ENCODE measurements around the gene HS3ST5.

HS3ST5 gene

GRCh38 chr6:114286211-114286610, 56.6 kb downstream of the HS3ST5 start:
- TF ChIP-seq CTCF (IDR thresholded peaks at IDR 0.05; ENCODE audit: low read depth, low read length, missing control alignments) = no peak
- no peak for DNase-seq (ENCODE audit: low read depth)
- in situ Hi-C loops (cut with HindIII; ENCODE audit: low sequenced_read_pairs) = no loop called here
- H3K4me3 ChIP-seq (ENCODE audit: low read depth, low read length) = no peak overlapping the region

GRCh38 chr6:114284281-114284680, 58.5 kb downstream of the HS3ST5 start:
- in situ Hi-C loops (cut with HindIII; ENCODE audit: low sequenced_read_pairs) = no loop called here
- no peak for TF ChIP-seq CTCF (IDR thresholded peaks at IDR 0.05; ENCODE audit: low read depth, low read length, missing control alignments)
- no peak overlapping the region for H3K4me3 ChIP-seq (ENCODE audit: low read depth, low read length)
- DNase-seq (ENCODE audit: low read depth) = peak; percentile 88

DNA sequence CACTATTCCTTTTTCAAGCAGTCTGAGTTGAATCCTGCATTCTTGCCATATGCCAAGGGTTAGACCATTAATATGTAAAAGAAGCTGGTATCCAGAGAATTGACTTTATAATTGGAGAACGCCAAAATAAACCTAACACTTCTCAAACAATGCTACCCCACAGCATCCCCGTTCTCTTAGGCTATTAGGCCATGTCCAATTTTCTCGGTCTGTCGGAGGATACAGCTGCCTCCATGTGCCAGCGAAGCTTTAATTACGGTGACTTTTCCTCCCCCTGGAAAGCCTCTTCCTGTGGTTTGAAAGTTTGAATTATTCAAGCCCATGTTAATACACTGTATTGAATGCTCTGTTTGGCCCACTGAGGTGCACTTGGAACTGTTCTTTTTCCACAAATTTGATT, 60.5 kb downstream of the HS3ST5 start:
- no peak overlapping the region for H3K4me3 ChIP-seq (ENCODE audit: low read depth, low read length)
- DNase-seq (ENCODE audit: low read depth) = peak; percentile 9
- in situ Hi-C loops (cut with HindIII; ENCODE audit: low sequenced_read_pairs) = no loop called here
- no peak for TF ChIP-seq CTCF (IDR thresholded peaks at IDR 0.05; ENCODE audit: low read depth, low read length, missing control alignments)

- no peak for DNase-seq (ENCODE audit: low read depth)
- in situ Hi-C loops (cut with HindIII; ENCODE audit: low sequenced_read_pairs) = no loop called here
- no peak overlapping the region for H3K4me3 ChIP-seq (ENCODE audit: low read depth, low read length)
- TF ChIP-seq CTCF (IDR thresholded peaks at IDR 0.05; ENCODE audit: low read depth, low read length, missing control alignments) = no peak
Measured at GRCh38 chr6:114281496-114281895, 61.3 kb downstream of the HS3ST5 start.

DNA sequence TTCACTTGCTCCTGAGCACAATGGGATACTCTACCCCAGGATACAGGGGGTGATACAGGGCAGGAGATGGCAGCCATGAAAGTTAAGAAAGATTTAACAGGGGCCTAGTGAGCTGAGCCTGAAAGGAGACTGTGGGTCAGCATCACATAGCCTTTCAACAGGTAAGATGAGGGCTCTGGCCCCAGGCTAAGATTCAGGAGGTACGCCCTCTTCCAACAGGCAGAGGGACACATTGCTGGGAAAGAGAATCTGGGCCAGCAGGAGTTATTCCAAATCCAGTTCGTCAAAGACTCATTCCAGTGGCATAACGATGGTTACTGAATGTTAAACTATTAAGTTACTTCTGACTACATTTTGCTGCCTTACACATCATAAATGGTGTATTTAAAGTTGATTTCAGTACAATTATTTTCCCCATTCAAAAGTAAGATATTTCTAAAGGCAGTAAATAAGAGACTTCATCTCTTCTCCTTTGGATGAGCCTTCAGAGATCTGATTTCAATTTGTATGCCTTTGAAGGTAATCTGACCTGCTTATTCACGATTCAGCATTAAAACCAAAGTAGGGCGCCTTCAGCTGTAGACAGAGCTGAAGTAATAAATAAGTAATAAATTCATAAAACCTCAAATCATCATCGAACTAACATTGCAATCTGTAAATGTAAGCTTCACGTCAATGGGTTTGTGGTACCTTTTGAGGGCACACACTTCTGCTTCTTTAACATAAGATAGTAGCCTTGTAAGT, 62.4 kb downstream of the HS3ST5 start:
- no peak for TF ChIP-seq CTCF (IDR thresholded peaks at IDR 0.05; ENCODE audit: low read depth, low read length, missing control alignments)
- in situ Hi-C loops (cut with HindIII; ENCODE audit: low sequenced_read_pairs) = no loop called here
- no peak for DNase-seq (ENCODE audit: low read depth)
- no peak overlapping the region for H3K4me3 ChIP-seq (ENCODE audit: low read depth, low read length)

GRCh38 chr6:114277220-114277619, 65.6 kb downstream of the HS3ST5 start:
- in situ Hi-C loops (cut with HindIII; ENCODE audit: low sequenced_read_pairs) = no loop called here
- no peak for DNase-seq (ENCODE audit: low read depth)
- TF ChIP-seq CTCF (IDR thresholded peaks at IDR 0.05; ENCODE audit: low read depth, low read length, missing control alignments) = no peak
- H3K4me3 ChIP-seq (ENCODE audit: low read depth, low read length) = no peak overlapping the region
